Body of pancreas (tissue), 4 donors: ENCODE data around the gene CREG2.

Experiments
- CTCF ChIP-seq, 7 experiments: fragments of 450-650 bp in 4 of 7; fragments of 200-600 bp in 3 of 7; sonication (generic) in 3 of 7; IDR thresholded peaks; one replicate each; pipeline ENCODE4 v1.5.1; 2016 to 2019; ENCODE audit warnings: antibody characterized with exemption in 7 of 7
- POLR2A ChIP-seq, 3 donors: fragments of 450-650 bp; IDR thresholded peaks; one replicate each; pipeline ENCODE4 v1.6.1; 2016; ENCODE audit warnings: antibody characterized with exemption in 3 of 3, mild to moderate bottlenecking in 2 of 3

GRCh38 chr2:101328474-101329007, 58.8 kb downstream of the CREG2 start:
- TF ChIP-seq POLR2A (IDR thresholded peaks at IDR 0.05) (no peak), CTCF (IDR thresholded peaks at IDR 0.05) (no peak)
